ENCODE measurements around the gene TNS1.

The TNS1 gene

DNA sequence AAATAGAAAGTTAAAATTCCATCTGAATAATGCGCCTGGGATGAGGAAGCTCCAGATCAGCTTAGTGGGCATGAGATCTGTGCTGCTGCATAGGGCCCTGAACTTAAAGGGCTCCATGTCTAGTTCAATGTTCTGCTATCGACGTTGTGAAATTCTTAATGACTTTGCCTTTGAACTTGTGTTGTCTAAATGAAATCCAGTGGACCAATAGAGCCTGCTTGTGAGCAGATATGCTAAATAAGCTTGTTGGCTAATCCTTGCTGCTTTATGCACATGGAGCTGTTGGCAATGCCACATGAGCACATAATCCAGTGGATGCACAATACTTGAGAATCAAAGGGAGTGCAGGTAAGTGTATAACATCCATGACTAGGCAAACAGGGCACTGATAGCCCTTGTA lies 228.6 kb downstream of the TNS1 start:
- DNase-seq (ENCODE audit: low read depth), result no peak

DNA sequence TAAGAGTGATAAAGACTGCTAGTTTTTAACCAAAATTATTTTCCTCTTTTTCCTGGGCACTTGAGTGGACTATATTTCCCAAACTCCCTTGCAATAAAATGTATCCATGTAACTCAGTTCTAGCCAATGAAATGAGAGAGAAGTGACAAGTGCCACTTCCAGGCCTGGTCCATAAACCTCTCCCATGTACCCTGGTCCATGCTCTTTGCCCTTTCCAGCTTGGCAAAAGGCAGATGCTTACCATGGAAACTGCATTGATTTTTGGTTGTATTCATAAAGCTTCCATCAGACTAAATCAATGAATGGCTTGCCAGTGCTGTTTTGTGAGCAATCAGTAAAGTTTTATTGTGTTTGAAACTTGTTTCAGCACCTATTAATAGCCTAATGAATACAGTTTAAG lies 229.3 kb downstream of the TNS1 start:
- no peak for DNase-seq (ENCODE audit: low read depth)

DNA sequence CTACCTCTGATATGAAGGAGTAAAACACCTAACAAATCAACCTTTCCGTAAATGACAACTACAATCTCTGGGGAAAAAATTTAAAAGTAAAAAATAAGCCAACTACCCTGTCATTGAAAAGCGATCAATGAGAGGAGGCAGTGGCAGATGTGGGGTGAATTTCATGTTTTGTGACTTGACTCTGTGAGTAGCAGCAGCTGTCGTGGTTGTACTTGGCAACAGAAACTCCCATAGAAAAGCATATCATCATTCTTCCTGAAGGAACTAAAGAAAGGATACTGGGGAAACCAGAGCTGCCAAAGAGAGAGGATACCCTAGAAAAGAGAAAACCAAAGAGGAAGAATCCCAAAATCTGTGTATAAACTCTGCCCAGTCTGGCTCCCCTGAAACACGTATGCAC lies 236.4 kb downstream of the TNS1 start:
- DNase-seq (ENCODE audit: low read depth), result no peak

DNA sequence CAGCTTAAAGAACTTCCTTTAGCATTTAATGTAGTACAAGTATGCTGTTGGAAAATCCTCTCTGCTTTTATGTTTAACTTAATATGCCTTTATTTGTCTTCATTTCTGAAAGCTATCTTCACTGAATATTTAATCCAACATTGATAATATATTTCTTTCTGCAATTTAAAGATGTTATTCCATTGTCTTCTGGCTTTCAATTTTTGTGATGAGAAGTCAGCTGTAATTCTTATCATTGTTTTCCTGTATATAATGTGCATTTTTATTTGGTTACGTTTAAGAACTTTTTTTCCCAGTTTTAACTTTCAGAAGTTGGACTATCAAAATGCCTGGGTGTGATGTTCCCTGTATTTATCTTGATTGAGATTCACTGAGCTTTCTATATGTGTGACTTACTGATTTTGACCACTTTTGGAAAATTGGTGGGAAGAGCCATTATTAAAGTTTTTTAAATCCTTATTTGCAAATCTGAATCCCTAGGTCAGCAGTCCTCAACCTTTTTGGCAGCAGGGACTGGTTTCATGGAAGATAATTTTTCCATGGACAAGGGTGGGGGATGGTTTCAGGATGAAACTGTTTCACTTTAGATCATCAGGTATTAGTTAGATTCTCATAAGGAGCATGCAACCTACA lies 241.0 kb downstream of the TNS1 start:
- no peak for DNase-seq (ENCODE audit: low read depth)

DNA sequence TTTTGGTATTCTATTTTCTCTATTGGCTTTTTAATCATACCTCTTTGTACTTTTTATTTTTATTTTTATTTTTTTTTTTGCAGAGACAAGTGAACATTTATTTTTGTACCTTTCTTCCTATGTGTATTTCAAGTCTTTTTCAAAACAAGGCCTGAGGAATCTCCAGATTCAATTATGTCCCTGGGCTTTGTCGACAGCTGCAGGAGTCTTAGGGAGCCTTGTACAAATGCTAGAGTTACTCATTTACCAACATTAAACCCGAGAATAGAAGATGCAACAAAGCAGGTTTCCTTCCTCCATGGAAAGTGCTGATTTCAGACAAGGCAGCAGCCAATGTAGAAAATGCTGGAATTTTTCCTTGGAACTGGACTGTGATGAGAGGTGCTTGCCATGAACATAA lies 242.8 kb downstream of the TNS1 start:
- no peak for DNase-seq (ENCODE audit: low read depth)

DNA sequence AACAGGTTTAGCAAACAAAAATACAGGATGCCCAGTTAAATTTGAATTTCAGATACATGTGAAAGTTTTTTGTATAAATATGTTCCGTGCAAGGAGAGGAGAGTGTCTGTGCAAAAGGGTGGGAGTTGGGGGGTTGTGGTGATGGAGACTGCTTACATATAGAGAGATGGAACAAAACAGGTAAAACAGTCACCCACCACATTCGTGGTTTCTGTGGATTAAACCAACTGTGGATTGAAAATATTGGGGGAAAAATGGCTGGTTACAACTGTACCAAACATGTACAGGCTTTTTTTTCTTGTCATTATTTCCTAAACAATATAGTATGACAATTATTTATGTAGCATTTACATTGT lies 245.7 kb downstream of the TNS1 start:
- DNase-seq (ENCODE audit: low read depth), result no peak

DNA sequence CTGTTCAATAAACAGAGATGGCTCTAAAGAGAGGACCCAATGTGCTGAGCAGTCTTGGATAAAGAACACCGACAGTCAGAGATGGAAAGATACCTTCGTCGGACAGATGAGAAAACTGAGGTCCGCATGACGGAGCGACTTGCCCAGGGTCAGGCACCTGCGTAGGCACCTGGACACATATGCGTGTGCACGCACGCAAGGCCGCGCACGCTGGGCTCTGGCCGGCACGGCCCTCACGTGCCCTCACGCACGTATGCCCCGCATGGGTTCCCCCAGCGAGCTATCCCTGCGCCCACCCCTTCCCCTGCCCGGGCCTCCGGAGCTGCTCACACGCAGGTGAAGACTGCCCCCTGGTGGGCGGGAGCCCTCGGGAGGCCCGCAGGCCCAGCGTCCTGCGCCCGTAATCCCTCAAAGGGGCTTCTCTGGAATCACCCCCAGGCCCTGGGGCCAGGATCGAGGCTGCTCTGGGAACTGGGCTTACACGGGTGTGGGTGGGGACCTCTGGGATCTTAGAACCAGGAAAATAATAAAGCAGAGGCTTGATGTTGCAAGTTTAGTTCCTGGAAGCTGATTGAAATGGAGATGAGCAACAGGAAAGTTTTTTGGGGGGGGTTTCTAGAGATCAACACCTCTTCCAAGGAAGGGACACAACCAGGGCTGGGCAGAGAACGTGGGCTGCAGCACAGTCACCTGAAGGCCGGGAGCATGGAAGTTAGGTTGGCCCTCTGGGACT lies 246.3 kb downstream of the TNS1 start:
- peak; percentile 14 for DNase-seq (ENCODE audit: low read depth)

DNA sequence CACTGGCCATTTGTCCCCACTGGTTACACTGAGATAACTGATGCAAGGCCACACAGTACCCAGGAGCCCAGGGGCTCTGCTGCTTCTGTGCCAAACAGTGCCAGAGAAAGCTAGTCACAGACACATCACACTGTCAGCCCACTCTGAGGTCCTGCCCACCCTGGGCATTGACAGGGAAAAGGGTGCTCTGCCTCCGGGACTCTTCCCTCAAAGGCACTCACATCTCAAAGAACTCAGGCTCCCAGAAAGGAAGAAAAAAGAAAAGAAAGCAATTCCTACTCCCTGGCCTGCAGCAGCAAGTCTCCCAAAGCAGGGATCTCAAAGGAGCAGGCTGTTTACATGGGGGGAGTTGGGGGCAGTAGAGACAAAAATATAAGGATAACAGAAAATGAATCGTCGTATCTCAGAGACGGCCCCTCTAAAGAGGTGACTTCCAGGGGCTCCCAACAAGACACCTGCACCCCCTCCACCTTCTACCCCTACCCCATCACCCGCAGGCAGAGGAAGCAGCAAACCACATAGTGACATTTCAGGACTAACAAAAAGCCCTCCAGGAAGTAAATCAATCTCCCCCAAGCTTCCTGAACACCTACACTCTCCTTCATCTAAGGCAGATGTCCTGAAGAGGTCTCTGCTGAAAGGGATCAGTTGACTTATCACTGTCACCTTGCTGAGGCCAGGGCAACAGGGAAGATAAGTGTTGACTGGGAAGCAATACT lies 247.6 kb downstream of the TNS1 start:
- no peak for DNase-seq (ENCODE audit: low read depth)

DNA sequence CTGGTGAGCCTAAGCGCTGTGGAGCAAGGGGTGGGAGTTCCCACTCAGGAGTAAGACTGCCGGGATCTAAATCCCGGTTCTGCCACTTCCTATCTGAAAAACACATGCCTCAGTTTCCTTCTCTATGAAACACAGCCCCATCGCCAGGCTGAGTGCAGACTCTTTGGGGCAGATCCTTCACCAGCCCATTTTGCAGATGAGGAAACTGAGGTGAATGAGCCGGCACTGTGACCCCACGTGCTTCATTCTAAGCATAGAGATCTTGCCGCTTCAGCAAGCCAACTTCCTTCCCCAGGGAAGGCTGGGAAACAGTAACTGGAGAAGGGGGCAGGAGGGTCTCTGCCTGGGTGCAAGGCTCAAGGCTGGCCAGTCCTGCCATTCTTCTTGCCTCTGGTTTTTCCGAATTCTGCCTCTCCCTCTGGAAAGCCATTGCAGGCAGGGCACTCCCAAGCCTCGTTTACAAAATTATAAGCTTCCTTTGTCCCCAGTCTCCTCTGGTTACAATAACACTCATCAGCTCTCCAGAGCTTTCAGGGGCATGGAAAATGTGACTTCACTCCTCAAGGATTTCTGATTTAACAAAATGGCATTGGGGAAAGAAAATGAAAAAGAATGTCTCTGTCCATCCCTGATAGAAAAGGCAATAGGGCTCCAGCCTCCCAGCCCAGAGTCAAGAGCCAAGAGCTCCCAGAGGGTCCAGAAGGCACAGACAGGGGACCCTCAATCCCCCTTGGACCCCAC lies 249.2 kb downstream of the TNS1 start:
- DNase-seq (ENCODE audit: low read depth), result no peak

DNA sequence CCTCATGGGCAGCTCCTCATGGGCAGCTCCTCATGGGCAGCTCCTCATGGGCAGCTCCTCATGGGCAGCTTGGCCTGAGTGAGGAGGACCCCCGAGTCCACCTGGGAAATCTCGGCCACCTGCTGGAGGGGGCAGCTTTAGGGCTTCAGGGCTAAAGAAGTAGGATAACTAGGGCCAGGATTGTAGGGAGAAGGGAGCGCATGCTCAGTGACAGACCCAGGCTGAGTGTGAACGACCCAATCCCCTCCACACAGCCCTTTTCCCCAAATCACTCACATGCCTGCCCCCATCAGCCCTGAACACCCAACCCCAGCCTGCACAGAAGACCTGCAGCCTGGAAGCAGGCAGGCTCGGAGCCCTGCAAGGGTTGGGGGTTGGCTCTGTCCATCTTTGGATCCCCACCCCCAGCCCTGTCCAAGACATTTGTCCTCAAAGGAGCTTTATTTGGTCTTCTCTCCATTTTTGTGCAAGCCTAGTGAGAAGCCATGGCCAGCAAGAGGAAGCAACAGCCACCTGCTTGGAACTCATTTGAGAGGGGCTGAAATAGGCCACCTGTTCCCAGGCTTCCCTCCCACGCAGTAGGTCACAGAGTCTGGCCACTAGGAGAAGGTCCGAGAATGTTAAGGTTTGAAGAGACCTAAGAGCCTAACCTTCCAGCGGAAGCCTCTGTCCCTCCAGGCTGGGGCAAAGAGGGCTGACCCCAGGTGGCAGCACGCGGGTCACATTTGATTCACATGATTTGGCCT lies 249.9 kb downstream of the TNS1 start:
- no peak for DNase-seq (ENCODE audit: low read depth)

DNA sequence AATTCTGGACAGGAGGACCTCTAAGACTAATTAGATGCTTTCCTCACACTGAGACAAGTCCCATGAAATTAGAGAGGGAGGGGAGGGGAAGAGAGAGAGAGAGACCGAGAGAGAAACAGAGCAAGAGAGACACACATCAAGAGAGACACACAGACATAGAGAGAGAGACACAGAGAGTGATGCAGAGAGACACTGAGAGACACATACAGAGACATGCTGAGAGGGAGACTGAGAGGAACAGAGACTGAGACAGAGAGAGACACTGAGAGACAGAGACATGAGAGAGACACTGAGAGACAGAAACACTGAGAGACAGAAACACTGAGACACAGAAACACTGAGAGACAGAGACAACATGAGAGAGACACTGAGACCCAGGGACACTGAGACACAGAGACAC lies 250.8 kb downstream of the TNS1 start:
- DNase-seq (ENCODE audit: low read depth), result no peak

DNA sequence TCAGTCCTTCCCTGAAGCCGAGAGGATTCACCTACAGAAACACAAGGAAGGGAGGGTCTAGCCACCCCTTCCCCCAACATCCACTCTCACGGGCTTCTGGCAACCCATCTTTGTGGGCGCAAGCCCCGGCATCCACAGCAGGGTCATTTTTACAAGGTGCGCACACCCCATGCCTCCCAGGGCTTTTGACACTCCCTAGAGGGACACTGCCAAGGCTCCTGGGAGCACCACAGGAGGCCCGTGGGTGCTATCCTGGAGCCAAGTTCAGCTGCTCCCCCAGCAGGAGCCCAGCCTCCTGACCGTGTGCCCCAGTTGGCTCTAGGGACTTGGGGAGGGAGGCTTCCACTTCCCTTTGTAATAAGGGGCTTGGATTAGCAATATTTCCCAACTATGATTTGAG lies 251.6 kb downstream of the TNS1 start:
- DNase-seq (ENCODE audit: low read depth), result no peak

Measured in T-helper 22 cell (primary cell).